ENCODE measurements around the gene CSPG4. TPM values are rescaled to one million over a fixed set of nuclear protein-coding genes. Genes with fewer than 3 reads are reported as not detected.
"Not testable (repeated sequence)": the region's sequence is repeated elsewhere in the genome, so short reads cannot be mapped to it uniquely, and the experiment has no call there.

Gene CSPG4
- total RNA-seq, 2 donors from 2014 or later, result 16.8 to 27.6 TPM

GRCh38 chr15:75715312-75715832, 2.7 kb upstream of the CSPG4 start:
- DNase-seq, result not testable (repeated sequence)

DNA sequence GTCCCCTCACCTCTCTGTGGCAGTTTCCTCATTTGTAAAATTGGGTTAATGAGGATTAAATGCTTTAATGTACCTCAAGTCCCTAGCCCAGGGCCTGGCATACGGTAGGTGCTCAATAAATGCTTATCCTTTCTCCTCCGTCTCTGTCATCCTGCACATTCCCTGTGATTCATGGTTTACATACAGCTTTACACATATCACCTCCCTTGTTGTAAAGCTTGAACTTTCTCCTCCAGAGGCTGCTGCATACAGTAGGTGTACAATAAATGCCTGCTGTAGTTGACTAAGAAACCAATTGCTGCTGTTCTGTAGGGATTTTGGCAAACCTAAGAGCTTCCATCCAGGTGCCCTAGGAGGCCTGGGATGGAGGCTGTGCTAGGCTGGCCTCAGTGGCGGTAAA, 1.5 kb upstream of the CSPG4 start:
- intact Hi-C loops (cut with DNase I), result no loop called here
- ATAC-seq (no peak), DNase-seq (no peak)

More at GRCh38 chr15:75715312-75715832, 2.7 kb upstream of the CSPG4 start:
- intact Hi-C loops (cut with DNase I); ATAC-seq: not testable (repeated sequence)

- DNase-seq, result no peak
- ATAC-seq, result peak in 1 of 2 donors; percentile 5
- intact Hi-C loops (cut with DNase I), result no loop called here
Observed at GRCh38 chr15:75713338-75713895, 769 bp upstream of the CSPG4 start.

DNA sequence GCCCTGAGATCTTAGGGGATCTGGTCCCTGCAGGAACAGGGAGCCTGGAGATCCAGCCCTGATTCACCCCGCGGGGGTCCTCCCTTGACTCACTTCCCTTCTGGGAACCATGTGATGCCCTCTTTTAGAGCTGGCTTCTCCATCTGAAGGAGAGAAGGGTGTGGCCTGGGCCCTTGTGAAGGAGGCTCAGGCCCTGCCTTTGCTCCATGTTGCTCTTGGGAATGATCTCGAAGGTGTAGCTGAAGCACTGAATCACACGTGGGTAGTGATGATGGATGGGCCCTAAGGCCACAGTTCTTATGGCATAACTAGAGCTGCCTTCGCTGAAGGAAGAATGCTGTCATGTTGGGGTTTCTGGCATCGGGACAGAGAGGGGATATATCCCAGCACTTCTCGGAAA, 1.2 kb downstream of the CSPG4 start:
- intact Hi-C loops (cut with DNase I), result not testable (repeated sequence)

DNA sequence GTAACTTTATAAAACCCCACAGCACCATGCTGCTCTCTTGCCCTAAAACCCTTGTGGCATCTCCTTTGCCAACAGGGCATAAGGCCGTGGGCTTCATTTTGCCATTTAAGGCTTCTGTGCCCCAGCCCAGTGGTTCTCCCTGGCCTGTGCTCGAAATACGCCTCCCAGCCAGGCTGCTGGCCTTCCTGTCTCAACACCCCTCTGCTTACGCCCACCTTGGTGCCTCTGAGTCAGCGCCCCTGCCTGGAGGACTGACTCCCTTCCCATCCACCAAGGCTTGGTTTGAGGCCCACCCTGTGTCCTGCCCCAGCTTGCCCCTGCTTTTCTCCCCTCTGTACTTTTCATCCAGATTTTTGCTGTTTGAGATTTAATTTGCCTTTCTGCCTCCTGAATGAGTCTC, 1.8 kb downstream of the CSPG4 start:
- intact Hi-C loops (cut with DNase I); ATAC-seq; DNase-seq: not testable (repeated sequence)

More for the DNA sequence above, 1.2 kb downstream of the CSPG4 start:
- not testable (repeated sequence) for DNase-seq, ATAC-seq

GRCh38 chr15:75709458-75709857, 3.2 kb downstream of the CSPG4 start:
- ATAC-seq, result peak; percentile 55 to 57
- intact Hi-C loops (cut with DNase I), result not testable (repeated sequence)
- DNase-seq, result peak; percentile 77

DNA sequence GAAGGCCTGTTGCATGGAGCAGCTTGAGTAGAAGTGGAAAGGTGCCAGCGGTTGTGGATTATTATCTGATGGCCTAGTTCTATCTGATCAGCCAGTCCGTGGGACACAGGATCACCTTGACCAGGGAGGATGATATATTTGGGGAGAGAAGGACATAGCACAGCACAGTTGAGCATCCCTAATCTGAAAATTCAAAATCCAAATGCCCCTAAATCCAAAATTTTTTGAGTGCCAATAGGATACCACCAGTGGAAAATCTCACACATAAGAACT, 6.0 kb downstream of the CSPG4 start:
- ATAC-seq (no peak), DNase-seq (no peak)
- intact Hi-C loops (cut with DNase I), result no loop called here

GRCh38 chr15:75705854-75706681, 6.6 kb downstream of the CSPG4 start:
- ATAC-seq (no peak), DNase-seq (no peak)
- intact Hi-C loops (cut with DNase I), result no loop called here

DNA sequence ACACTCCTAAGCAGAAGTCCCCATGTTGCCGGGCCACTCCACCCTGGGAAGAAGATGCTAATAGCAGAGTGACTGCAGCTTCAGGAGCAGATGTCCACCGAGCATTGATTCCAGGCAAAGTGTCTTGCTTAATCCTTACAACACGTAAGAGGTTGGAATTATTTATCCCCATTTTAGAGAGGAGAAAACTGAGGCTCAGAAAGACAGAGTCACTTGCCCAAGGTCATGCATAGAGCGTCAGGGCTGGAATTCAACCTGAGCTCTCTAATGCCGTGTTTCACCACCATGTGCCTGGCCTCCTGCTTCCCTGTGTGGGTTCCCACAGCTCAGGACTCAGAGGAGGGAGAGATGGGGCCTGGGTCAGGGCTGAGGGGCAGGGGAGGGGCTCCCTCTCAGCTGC, 7.3 kb downstream of the CSPG4 start:
- ATAC-seq; intact Hi-C loops (cut with DNase I); DNase-seq: not testable (repeated sequence)

GRCh38 chr15:75704618-75705017, 8.0 kb downstream of the CSPG4 start:
- intact Hi-C loops (cut with DNase I), result no loop called here
- DNase-seq (no peak), ATAC-seq (no peak)

GRCh38 chr15:75704263-75704615, 8.4 kb downstream of the CSPG4 start:
- intact Hi-C loops (cut with DNase I), result no loop called here
- DNase-seq (no peak), ATAC-seq (no peak)

DNA sequence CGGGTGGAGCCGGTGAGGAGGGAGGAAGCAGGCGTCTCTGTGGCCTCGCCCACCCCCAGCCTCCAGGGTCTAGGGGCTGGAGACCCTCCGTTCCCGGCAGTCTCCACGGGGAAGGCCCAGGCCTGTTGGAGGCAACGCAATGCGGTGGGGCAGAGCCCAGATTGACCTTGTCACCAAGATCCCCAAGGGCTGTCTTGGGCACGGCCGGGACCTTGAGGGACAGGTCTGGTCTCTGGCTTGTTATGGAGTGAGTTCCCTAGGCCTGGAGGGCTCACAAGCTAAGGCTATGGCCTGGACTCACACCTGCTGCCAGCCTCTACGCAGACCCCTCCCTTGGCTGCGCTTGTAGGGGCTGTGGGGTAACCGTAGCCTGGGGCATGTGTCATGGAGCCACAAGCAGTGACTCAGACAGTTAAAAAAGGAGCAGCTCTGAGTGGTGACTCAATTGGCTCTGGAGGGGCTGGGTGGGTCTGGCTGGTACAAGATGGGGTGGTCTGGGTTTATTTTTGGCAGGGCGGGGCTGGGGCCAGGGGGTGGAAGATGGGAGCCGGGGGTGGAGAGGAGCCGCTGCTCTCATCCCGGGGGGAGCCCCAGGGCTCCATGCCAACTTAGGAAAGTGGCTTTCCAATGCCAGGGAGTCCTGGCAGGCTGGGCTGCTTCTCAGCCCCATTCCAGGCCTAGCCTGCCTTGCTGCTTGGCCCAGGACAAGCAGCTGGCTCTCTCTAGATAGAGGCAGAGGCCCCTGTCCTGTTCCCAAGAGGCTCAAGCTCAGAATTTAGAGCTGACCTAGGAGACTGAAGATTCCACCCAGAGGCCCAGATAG, 9.0 kb downstream of the CSPG4 start:
- ATAC-seq, result peak; percentile 19 to 44
- DNase-seq; intact Hi-C loops (cut with DNase I): not testable (repeated sequence)

GRCh38 chr15:75702436-75702835, 10.2 kb downstream of the CSPG4 start:
- ATAC-seq (no peak), DNase-seq (no peak)
- intact Hi-C loops (cut with DNase I), result no loop called here

GRCh38 chr15:75701071-75702003, 11.3 kb downstream of the CSPG4 start:
- DNase-seq; ATAC-seq; intact Hi-C loops (cut with DNase I): not testable (repeated sequence)

GRCh38 chr15:75699961-75700874, 12.4 kb downstream of the CSPG4 start:
- intact Hi-C loops (cut with DNase I), result not testable (repeated sequence)
- ATAC-seq, result peak; percentile 58 to 66
- DNase-seq, result peak; percentile 75

DNA sequence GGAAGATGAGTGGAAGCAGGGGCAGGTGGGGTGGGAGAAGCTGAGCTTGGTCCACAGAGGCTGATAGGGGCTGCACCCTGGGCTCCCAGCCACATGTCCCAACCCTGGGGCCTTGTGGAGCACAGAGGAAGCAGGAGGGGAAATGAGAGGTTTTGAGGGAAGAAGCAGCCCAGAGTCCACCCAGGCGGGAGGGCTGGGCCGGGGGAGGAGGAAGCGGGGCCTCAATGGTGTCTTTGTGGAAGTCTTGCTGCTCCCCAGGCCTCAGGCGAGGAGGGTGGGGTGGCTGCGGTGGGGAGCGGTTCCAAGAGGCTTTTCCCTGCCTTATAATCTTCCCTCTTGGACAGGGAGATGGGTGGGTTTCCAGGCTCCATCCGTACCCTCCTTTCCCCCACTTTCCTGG, 13.1 kb downstream of the CSPG4 start:
- DNase-seq; intact Hi-C loops (cut with DNase I): not testable (repeated sequence)
- ATAC-seq, result peak in 1 of 2 donors; percentile 5

DNA sequence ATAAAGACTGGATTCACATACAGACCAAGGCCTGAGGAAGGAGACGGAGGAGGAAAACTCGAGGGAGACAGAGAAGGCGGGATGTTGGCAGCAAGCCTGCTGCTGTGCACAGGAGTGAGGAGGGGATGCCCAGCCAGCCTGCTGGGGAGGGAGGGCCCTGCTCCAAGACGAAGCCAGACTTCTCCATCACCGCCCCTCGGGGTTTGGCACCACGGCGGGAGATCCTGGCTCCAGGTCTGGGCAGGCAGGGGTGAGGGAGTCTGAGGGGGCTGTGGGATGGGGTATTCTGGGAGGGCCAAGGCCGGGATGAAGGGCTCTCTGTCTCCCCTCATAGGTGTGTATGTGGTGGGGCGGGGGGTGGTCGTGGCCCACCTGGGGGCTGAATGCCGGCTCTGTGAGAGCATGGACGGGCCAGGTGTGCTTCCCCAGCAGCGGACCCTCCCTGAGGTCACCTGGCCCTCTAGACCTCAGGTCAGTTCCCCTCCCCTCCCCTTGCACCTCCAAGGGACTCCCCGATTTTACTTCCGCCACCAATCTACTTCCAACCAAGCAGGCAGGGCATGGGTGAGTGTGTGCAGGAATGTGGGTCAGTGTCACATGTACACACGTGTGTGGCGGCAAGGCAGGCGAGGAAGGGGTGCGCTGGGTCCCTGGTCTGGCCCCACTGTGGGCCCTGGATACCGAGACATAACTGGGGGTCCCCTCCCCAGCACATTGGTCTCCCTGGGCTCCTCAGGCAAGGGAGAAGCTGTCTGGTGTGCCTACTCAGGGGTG, 14.5 kb downstream of the CSPG4 start:
- intact Hi-C loops (cut with DNase I); ATAC-seq; DNase-seq: not testable (repeated sequence)
